GM04504 (cell line): ENCODE measurements around the gene GADD45B.
A peak's percentile ranks its signal among the peaks of the same experiment; 100 is the strongest.
"Not testable (repeated sequence)": the region's sequence is repeated elsewhere in the genome, so short reads cannot be mapped to it uniquely, and the experiment has no call there.

Experiments used
- DNase-seq: peaks from one replicate; pipeline ENCODE4 v3.0.0-alpha.2; 2012; ENCODE audit warnings: low read depth

GADD45B gene

DNA sequence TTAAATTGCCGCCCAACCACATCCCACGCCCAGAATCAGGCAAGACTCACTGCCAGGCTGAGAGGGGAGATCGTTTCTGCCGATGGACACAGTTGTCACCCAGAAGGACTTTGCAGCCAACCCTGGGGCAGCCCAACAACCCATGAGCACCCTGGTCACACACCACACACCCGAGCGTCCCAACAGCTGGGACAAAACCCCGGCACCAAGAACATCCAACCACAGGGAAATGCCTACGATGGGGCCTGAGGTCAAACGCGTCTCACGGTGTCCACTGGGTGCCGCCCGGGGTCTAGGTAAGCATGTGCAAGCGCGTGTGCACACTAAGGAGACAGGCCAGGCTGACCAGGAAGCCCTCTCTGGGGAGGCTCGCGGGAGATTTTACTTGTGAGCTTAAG lies 32.1 kb upstream of the GADD45B start:
- no peak for DNase-seq

DNA sequence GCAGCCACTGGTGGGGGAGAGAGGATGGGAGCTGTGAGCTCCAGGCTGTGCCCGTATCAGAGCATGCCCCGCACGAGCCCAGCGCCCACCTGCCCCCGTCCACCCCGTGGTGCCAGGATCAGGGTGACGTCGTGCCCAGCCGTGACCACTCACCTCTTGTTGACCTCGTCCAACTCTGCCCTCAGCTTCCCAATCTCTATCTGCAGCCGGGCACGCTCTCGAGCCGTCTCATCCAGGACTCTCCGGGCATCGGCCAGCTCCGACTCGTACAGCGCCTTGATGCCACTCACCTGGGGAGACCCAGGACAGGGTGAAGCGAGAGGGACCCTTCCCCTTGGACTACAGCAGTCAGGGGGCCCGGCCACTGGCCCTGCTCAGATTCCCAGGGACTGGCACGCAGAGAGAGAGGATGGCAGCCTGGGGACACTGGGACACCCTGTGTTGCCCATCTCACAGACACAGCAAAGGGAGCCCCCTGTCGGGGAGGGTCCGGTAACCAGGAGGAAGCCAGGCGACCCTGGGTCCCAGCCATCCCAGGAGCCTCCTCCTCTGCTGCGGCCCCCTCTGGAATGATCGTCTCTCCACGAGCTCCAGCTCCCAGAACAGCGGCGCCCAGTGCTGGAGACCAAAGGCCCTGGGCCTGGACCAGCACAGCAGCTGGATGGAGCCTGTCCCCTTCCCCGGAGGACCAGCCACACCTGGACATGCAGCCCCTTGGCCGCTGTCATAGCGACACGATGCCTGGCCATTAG lies 31.5 kb upstream of the GADD45B start:
- DNase-seq: no peak

DNA sequence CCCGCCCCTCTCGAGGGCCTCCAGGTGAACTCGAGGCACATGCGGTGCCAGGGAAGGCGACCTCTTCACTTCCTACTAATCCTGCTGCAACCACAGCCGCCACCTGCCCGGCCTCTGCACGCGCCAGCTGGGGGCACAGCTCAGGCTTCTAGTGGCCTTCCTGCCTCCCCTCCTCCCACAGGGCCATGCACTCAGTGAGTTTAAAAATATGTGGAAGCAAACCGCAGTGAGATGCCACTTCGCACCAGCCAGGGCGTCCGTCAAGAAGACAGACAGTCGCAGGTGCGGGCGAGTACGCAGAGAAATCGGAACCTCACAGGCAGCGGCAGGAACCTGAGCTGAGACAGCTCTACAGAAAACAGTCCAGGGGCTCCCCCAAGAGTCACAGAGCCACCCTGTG lies 29.5 kb upstream of the GADD45B start:
- DNase-seq: no peak

DNA sequence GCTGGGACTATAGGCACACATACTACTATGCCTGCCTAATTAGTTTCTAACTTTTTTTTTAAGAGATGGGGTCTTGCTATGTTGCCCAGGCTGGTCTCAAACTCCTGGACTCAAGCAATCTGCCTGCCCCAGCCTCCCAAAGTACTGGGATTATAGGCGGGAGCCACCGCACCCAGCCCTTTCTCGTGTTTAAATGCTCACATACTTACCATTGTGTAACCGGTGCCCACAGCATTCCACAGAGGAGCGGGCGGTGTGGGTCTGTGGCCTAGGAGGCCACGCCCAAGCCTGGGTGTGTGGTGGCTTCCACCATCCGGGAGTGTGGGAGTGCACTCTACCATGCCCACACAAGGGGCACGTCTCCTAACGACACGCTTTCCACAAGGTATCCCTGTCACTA lies 26.9 kb upstream of the GADD45B start:
- no peak for DNase-seq

DNA sequence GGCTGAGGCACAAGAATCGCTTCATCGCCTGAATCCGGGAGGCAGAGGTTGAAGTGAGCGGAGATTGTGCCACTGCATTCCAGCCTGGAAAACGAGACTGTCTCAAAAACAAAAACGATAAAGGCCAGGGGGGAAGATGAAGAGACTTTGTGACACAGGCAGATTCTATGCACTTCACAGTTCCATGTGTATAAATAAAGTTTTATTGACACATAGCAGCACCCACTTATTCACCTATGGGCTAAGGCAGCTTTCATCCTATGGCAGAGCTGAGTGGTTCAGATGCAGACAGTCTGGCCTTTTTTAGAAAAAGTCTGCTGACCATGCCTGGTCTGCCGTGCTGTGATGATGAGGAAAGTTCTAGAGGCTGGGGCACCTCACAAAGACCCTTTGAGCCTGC lies 24.8 kb upstream of the GADD45B start:
- no peak for DNase-seq

DNA sequence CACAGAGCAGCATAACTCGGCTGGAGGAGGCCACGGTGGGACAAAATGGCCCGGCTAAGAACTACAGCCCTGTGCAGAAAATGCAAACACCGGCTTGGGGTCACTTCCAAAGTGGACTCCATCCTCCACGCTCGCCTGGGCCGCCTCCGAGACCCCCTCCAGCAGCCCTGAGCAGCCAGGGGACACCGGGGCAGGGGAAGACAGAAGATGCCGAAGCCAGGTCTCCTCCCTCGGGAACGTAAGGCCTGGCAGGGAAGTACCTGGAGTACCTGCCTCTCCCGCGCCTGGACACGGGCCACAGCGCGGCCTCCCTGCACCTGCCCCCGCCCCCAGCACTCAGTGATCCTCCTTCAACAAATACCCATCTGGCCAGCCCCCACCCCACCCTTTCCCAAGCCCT lies 24.2 kb upstream of the GADD45B start:
- no peak for DNase-seq

DNA sequence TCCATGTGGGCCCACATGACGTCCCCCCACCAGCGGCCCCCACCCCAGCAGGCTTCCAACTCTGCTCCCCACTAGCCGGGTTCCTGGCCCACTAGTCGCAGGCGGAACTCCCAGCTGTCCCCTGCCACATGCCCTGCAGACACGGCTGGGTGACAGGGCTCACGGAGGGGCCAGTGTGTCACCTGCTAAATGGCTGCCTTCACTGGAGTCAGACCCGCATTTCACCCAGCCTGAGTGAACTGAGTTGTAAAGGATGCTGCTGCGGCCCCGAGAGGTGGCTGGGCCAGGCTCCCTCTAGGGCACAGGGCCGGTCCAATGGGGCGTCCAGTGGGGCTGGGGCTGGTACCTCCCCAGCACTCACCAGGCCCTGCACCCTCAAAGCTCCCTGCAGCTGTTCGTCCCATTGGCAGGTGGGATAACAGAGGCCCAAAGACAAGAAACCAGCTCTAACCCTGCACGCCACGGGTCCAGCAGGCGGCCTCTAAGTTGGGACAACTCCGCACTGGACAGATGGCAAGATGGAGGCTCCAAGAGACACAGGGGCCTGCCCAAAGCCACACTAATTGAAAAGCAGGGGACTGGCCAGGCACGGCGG lies 22.4 kb upstream of the GADD45B start:
- no peak for DNase-seq

DNA sequence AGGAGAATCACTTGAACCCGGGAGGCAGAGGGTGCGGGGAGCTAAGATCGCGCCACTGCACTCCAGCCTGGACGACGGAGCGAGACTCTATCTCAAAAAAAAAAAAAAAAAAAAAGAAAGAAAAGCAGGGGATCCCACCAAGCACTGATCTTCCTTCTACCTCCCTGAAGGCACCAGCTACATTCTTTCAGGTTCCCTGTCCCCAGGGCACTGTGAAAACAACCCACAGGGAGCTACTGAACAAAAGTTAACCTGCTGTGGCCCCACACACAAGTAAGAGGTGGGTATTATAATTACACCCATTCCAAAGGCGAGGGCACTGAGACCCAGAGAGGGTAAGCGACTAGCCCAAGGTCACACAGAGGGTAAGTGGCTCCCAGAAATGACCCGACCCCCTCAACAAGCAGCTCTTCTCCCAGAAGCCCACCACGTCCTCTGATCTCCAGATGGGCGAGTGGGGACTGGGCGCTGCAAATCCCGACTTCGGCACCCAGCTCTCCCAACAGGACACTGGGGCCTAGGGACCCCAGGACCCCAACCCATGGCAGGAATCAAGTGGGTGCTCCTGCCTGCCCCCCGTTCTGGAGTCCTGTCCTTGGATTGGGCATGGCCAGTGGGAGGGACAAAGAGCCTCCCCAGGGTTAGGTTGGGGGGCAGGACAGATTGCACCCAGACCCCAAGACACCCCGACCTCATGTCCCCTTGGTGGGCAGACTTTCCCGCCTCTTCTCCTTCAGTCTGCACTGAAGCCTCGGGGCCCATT lies 21.5 kb upstream of the GADD45B start:
- no peak for DNase-seq

DNA sequence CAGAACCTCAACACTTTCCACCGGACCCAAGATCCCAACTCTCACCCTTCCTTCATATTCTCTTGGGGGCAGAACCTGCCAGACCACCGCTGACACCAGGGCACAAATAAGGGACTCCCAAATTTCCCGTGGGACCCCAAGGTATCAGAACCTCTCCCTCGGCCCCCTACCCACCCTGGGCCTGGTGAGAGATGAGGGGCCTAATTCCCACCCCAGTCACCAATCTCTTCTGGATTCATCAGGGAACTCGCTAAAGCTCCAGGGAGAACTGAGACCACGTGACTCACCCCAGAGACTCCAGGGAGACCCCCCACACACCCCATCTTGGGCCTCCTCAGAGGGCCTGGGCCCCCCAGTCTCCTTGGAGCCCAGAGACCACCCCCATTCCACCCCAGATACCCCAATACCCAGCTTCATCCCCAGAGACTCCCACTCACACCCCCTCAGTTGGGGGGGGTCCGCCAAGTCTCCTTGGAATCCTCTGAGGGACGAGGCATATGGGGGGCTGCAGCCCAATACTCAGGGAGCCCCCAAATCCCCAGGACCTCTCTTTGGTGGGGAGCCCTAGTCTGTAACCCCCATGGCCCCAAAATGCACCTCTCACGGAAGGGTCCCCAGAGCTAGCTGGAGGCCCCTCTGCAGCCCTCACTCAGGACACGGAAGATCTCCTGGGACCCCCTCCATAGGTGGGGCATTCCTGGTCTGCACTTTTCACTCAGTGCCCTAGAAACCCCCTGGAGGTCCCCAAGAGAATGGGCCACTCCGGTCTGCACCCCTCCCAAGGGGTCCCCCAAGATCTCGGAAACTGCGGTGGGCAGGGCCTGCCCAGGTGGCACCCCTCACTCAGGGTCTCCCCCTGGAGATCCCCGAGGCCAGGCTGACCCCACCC lies 20.7 kb upstream of the GADD45B start:
- DNase-seq: no peak

DNA sequence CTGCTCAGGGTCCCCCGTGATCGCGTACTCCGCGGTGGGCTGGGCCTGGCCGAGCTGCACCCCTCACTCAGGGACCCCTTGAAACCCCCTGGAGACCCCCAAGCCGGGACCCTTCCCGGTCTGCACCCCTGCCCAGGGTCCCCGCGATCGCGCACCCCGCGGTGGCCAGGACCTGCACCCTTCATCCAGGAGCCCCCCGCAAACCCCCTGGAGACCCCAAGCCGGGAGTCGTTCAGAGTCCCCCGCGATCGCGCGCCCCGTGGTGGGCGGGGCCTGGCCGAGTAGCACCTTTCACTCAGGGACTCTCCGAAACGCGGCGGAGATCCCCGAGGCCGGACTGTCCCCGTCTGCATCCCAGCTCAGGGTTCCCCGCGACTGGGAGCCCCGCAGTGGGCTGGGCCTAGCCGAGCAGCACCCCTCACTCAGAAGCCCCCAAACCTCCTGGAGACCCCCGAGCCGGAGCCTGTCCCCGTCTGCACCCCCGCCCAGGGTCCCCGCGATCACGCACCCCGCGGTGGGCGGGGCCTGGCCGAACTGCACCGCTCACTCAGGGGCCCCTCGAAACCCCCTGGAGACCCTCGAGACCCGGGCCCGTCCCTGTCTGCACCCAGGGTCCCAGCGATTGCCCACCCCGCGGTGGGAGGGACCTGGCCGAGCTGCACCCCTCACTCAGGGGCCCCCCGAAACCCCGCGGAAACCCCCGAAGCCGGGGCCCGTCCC lies 19.9 kb upstream of the GADD45B start:
- DNase-seq: no peak

DNA sequence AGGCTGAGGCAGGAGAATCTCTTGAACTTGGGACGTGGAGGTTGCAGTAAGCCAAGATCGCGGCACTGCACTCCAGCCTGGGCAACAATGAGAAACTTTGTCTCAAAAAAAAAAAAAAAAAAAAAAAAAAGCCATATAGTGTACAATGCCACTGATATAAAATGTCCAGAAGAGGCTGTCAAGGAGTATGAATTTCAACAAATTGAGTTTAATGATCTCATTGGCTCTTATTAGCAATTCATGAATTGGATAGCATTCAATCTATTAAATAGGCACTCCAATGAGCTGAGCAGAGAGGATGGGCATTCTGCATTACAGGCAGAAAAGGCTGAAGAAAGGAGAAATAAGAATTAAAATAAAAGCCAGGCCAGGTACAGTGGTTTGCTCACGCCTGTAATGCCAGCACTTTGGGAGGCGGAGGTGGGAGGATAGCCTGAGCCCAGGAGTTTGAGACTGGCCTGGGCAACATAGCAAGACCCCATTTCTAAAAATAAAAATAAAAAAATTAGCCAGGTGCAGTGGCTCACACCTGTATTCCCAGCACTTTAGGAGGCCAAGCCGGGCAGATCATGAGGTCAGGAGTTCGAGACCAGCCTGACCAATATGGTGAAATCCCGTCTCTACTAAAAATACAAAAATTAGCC lies 18.4 kb upstream of the GADD45B start:
- DNase-seq: no peak

DNA sequence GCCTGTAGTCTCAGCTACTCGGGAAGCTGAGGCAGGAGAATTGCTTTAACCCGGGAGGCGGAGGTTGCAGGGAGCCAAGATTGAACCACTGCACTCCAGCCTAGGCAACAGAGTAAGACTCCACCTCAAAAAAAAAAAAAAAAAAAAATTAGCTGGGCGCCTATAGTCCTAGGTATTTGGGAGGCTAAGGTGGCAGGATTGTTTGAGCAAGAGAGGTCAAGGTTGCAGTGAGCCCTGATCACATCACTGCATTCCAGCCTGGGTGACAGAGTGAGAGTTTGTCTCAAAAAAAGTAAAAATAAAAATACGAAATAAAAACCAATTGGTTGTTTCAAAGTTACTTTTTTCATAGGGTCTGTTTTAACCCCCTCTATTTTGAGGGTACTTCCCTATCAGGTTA lies 17.9 kb upstream of the GADD45B start:
- no peak for DNase-seq

DNA sequence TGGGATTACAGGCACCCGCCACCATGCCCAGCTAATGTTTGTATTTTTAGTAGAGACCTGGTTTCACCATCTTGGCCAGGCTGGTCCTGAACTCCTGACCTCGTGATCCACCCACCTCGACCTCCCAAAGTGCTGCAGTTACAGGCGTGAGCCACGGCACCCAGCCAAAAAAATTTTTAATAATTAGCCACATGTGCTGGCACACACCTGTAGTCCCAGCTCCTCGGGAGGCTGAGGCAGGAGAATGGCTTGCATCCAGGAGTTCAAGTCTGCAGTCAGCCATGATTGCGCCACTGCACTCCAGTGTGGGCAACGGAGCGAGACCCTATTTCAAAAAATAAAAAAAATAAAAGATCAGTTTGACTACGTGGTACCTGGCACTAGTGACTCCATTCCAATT lies 17.2 kb upstream of the GADD45B start:
- DNase-seq: not testable (repeated sequence)

DNA sequence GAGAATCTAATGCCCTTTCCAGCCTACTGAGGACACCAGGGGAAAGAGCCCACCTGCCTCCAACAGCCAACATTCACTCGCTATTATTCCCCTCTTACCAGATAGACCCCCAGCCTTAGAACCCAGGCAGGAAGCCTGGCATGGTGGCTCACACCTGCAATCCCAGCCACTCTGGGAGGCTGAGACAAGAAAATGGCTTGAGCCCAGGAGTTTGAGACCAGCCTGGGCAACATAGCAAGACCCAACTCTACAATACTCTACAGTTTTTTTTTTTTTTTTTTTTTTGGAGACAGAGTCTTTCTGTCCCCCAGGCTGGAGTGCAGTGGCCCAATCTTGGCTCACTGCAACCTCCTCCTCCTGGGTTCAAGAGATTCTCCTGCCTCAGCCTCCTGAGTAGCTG lies 15.7 kb upstream of the GADD45B start:
- no peak for DNase-seq

DNA sequence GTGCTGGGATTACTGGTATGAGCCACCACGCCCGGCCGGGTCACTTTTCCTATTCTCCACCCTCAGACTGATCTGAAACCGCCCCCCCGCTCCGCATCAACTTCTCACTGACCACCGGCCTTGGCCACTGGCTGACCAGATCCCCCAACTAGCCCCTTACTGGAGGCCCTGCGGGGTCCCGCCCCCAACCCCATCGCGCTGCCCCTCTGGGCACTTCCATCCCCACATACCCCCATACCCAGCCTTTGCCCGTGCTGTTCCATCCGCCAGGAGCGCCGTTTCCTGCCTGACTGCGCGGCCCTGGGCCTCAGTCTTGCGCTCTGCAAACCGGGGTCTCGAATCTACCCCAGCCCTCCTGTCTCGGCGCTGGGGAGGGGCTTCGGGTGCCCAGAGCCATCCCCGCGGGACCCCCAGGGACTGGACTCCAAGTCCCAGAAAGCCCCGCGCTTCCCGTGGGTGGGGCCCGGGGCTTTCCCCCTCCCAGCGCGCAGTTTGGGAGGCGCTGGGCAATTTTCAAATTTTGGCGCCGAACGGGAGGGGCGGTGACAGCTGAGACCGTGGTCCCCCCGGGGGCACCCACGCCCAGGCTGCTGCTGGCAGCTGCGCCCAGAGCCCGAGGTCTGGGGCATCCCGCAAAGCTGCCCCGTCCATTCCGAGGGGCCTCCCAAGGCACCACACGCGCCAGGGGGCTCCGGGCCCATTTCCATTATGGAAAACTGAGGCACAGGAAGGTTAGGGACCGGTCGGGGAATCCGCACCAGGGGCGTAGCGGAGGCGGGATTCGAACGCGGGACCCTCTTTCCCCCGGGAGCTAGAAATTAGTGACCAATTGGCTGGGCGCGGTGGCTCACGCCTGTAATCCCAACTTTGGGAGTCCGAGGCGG lies 13.9 kb upstream of the GADD45B start:
- DNase-seq: no peak

DNA sequence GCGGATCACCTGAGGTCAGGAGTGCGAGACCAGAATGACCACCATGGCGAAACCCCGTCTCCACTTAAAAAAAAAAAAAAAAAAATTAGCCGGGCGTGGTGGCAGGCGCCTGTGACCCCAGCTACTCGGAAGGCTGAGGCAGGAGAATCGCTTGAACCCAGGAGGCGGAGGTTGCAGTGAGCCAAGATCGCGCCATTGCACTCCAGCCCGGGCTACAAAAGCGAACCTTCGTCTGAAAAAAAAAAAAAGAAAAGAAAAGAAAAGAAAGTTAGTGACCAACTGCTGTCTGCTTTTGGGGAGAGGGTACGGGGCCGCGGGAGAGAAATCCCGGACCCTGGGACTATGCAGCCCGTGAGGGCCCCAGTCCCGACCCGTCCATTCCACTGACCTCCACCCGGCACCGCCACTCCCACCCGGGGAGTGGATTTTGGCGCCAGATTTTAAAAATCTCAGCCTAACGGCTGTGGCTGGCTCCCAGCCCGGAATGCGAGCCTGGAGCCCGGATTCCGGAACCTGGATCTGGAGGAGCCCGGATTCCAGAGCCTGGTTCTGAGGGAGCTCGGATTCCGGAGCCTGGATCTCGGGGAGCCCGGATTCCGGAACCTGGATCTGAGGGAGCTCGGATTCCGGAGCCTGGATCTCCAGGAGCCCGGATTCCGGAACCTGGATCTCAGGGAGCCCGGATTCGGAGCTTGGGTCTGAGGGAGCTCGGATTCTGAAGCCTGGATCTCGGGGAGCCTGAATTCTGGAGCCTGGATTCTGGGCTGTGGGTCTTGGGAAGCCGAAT lies 13.1 kb upstream of the GADD45B start:
- peak; percentile 96 for DNase-seq

DNA sequence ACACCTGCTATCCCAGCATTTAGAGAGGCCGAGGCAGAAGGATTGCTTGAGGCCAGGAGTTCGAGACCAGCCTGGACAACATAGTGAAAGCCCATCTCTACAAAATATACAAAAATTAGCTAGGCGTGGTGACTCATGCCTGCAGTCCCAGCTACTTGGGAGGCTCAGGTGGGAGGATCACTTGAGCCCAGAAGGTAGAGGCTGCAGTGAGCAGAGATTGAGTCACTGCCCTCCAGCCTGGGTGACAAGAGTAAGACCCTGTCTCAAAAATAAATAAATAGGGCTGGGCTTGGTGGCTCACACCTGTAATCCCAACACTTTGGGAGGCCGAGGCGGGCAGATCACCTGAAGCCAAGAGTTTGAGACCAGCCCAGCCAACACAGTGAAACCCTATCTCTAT lies 12.2 kb upstream of the GADD45B start:
- not testable (repeated sequence) for DNase-seq

DNA sequence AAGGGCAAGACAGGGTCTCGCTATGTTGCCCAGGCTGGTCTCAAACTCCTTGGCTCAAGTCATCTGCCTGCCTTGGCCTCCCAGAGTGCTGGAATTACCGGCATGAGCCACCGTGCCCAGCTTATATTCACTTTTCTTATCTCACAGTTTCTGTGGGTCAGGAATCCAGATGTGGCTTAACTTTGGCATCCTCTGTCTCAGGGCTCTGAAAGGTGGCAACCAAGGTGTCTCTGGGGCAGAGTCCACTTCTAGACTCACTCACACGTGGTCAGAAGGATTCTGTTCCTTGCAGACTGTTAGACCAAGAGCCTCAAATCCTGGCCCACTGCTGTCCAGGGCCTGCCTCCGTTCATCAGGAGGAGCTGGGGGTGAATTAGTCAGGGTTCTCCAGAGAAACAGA lies 11.5 kb upstream of the GADD45B start:
- no peak for DNase-seq

DNA sequence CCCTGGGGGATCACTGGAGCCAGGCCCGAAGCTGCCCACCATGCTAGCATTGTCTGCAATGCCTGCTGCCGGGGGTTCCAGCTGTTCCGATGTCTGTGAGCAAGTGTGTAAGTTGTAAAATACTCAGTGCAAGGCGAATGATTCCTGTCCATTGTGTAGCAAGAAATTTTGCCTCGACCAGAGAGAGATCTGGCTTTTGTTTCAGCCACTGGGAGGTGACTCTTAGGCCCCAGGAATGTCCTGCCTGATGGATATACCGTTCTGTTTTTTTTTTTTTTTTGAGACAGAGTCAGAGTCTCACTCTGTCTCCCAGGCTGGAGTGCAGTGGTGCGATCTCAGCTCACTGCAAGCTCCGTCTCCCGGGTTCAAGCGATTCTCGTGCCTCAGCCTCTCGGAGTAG lies 7.3 kb upstream of the GADD45B start:
- no peak for DNase-seq
